ENCODE measurements around the gene CES2. TPM values are rescaled to one million over a fixed set of nuclear protein-coding genes. Genes with fewer than 3 reads are reported as not detected.
"Not testable (repeated sequence)": the region's sequence is repeated elsewhere in the genome, so short reads cannot be mapped to it uniquely, and the experiment has no call there.

CES2 gene
- total RNA-seq, 4 donors from 2014 or later = 15.0 to 51.0 (median 26.0) TPM

DNA sequence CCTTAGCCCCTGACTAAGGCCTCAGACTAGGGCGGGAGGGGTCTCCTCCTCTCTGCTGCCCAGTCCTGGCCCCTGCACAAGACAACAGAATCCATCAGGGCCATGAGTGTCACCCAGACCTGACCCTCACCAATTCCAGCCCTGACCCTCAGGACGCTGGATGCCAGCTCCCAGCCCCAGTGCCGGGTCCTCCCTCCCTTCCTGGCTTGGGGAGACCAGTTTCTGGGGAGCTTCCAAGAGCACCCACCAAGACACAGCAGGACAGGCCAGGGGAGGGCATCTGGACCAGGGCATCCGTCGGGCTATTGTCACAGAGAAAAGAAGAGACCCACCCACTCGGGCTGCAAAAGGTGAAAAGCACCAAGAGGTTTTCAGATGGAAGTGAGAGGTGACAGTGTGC lies 38.4 kb downstream of the CES2 start:
- H3K9me3 ChIP-seq = no peaks in the 10 kb centered on the region
- no peak for DNase-seq
- no peaks in the 10 kb centered on the region for H3K27me3 ChIP-seq
- TF ChIP-seq, protein P1, sequence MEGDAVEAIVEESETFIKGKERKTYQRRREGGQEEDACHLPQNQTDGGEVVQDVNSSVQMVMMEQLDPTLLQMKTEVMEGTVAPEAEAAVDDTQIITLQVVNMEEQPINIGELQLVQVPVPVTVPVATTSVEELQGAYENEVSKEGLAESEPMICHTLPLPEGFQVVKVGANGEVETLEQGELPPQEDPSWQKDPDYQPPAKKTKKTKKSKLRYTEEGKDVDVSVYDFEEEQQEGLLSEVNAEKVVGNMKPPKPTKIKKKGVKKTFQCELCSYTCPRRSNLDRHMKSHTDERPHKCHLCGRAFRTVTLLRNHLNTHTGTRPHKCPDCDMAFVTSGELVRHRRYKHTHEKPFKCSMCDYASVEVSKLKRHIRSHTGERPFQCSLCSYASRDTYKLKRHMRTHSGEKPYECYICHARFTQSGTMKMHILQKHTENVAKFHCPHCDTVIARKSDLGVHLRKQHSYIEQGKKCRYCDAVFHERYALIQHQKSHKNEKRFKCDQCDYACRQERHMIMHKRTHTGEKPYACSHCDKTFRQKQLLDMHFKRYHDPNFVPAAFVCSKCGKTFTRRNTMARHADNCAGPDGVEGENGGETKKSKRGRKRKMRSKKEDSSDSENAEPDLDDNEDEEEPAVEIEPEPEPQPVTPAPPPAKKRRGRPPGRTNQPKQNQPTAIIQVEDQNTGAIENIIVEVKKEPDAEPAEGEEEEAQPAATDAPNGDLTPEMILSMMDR (IDR thresholded peaks at IDR 0.05) = no peak
- TF ChIP-seq POLR2A (IDR thresholded peaks at IDR 0.05) = no peak
- no peak overlapping the region for H3K27ac ChIP-seq
- intact Hi-C loops (cut with DNase I; ENCODE audit: low total_unique reads) = no loop called here
- no peaks in the 10 kb centered on the region for H3K4me1 ChIP-seq
- no peak overlapping the region for H3K4me3 ChIP-seq
- H3K36me3 ChIP-seq = no peaks in the 10 kb centered on the region

DNA sequence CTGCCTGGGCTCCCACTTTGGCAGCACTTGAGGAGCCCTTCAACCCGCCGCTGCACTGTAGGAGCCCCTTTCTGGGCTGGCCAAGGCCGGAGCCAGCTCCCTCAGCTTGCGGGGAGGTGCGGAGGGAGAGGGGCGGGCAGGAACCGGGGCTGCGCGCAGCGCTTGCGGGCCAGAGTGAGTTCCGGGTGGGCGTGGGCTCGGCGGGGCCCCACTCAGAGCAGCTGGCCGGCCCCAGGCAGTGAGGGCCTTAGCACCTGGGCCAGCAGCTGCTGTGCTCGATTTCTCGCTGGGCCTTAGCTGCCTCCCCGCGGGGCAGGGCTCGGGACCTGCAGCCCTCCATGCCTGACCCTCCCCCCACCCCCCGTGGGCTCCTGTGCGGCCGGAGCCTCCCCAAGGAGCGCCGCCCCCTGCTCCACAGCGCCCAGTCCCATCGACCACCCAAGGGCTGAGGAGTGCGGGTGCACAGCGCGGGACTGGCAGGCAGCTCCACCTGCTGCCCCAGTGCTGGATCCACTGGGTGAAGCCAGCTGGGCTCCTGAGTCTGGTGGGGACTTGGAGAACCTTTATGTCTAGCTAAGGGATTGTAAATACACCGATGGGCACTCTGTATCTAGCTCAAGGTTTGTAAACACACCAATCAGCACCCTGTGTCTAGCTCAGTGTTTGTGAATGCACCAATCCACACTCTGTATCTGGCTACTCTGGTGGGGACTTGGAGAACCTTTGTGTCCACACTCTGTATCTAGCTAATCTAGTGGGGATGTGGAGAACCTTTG lies 39.0 kb downstream of the CES2 start:
- H3K27me3 ChIP-seq; H3K9me3 ChIP-seq; intact Hi-C loops (cut with DNase I; ENCODE audit: low total_unique reads); H3K36me3 ChIP-seq; DNase-seq; H3K4me1 ChIP-seq; H3K27ac ChIP-seq; H3K4me3 ChIP-seq: not testable (repeated sequence)

DNA sequence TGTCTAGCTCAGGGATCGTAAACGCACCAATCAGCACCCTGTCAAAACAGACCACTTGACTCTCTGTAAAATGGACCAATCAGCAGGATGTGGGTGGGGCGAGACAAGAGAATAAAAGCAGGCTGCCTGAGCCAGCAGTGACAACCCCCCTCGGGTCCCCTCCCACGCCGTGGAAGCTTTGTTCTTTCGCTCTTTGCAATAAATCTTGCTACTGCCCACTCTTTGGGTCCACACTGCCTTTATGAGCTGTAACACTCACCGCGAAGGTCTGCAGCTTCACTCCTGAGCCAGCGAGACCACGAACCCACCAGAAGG lies 39.6 kb downstream of the CES2 start:
- not testable (repeated sequence) for H3K9me3 ChIP-seq, H3K27ac ChIP-seq, H3K36me3 ChIP-seq, H3K27me3 ChIP-seq, H3K4me1 ChIP-seq, H3K4me3 ChIP-seq, DNase-seq
- intact Hi-C loops (cut with DNase I; ENCODE audit: low total_unique reads) = loop anchor here (5.0 kb wide), 1 partner anchor 182 kb away; the partner anchor contains the start of genes FBXL8 and TRADD

DNA sequence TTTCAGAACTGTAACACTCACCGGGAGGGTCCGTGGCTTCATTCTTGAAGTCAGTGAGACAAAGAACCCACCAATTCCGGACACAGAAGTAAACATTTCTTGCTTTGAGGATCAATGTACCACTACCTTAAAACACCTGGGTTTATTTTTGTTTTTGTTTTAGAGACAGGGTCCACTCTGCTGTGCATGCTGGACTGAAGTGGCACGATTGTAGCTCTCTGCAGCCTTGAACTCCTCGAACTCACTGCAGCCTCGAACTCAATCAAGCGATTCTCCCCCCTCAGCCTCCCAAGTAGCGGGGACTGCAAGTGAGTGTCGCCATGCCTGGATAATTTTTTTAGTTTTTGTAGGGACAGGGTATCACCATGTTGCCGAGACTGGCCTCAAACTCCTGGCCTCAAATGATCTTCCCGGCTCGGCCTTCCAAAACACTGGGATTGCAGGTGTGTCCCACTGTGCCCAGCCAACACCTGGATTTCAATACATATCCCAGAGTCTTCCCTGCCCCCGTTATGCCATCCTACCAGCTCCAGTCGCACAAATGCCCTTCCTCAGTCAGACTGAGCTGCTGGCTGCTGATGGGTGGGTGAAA lies 40.1 kb downstream of the CES2 start:
- no peak for DNase-seq
- no peak overlapping the region for H3K27ac ChIP-seq
- H3K4me1 ChIP-seq = no peaks in the 10 kb centered on the region
- H3K27me3 ChIP-seq = no peaks in the 10 kb centered on the region
- no peaks in the 10 kb centered on the region for H3K36me3 ChIP-seq
- intact Hi-C loops (cut with DNase I; ENCODE audit: low total_unique reads) = loop anchor here (5.0 kb wide), 1 partner anchor 182 kb away; the partner anchor contains the start of genes FBXL8 and TRADD
- TF ChIP-seq, protein P1 (IDR thresholded peaks at IDR 0.05) = no peak
- no peak for TF ChIP-seq POLR2A (IDR thresholded peaks at IDR 0.05)
- H3K4me3 ChIP-seq = no peak overlapping the region
- no peaks in the 10 kb centered on the region for H3K9me3 ChIP-seq

DNA sequence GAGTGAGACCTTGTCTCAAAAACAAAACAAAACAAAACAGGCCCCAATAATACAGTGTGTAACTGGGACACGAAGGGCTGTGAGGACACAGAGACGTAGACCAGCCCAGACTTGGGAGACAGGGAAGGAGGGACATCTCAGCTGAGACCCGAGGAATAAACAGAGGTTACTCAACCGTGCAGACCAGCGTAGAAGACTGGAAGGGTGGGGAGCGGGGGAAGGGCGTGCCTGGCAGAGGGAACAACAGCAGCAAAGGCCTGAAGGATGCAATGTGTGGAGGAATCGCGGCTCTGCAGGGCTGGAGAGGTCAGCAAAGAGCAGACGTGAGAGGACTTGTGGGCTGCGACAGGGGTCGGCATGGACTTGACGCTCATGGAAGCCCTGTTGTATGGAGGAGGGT lies 41.4 kb downstream of the CES2 start:
- no peaks in the 10 kb centered on the region for H3K9me3 ChIP-seq
- DNase-seq = no peak
- H3K27ac ChIP-seq = no peak overlapping the region
- intact Hi-C loops (cut with DNase I; ENCODE audit: low total_unique reads) = loop anchor here (5.0 kb wide), 1 partner anchor 181 kb away; the partner anchor contains the start of genes FBXL8 and TRADD
- no peaks in the 10 kb centered on the region for H3K4me1 ChIP-seq
- no peaks in the 10 kb centered on the region for H3K36me3 ChIP-seq
- no peak for TF ChIP-seq POLR2A (IDR thresholded peaks at IDR 0.05)
- TF ChIP-seq, protein P1 (IDR thresholded peaks at IDR 0.05) = no peak
- H3K27me3 ChIP-seq = no peaks in the 10 kb centered on the region
- H3K4me3 ChIP-seq = no peak overlapping the region

DNA sequence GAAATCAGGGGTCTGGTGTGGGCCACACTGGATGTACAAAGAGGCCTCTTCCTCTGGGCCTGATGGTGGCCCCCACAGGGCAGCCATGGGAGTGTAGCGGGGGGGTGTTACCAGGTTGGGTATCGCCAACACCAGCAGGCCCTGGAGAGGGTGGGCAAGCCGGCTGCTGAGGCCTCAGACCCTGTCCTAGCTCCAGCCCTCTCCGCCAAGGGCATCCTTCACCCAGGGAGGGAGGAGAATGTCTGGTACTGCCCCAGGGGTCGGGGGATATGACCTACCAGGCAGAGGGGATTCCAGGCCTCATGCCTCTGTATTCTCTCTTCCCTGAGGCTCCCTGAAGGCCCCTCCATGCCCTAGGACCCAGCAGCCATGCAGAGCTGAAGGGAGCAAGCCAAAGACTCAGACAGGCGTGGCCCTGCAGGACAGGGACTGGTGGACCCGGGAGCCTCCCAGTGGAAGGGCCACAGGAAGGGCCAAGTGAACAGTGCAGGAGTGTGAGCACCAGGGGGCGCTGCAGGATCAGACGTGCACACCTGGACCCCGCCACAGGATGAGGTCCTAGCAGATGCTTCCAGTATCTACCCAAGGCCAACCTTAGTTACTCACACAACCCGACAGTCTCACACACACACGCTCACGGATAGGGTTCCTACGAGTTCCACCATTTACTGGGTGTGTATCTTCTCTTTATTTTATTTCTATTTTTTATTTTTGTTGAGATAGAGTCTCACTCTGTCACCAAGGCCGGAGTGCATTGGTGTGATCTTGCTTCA lies 42.2 kb downstream of the CES2 start:
- H3K4me3 ChIP-seq = no peak overlapping the region
- H3K36me3 ChIP-seq = no peaks in the 10 kb centered on the region
- no peaks in the 10 kb centered on the region for H3K9me3 ChIP-seq
- no peaks in the 10 kb centered on the region for H3K27me3 ChIP-seq
- intact Hi-C loops (cut with DNase I; ENCODE audit: low total_unique reads) = loop anchor here (5.0 kb wide), 1 partner anchor 180 kb away; the partner anchor contains the start of genes FBXL8 and TRADD
- peak; percentile 87 to 89 for DNase-seq
- no peak overlapping the region for H3K27ac ChIP-seq
- H3K4me1 ChIP-seq = no peaks in the 10 kb centered on the region
- peak in 1 of 2 donors; percentile 23 for TF ChIP-seq POLR2A (IDR thresholded peaks at IDR 0.05)
- TF ChIP-seq, protein P1 (IDR thresholded peaks at IDR 0.05) = peak; percentile 94 to 99 (median 96)
